ENCODE data around the gene CAB39L.

DNA sequence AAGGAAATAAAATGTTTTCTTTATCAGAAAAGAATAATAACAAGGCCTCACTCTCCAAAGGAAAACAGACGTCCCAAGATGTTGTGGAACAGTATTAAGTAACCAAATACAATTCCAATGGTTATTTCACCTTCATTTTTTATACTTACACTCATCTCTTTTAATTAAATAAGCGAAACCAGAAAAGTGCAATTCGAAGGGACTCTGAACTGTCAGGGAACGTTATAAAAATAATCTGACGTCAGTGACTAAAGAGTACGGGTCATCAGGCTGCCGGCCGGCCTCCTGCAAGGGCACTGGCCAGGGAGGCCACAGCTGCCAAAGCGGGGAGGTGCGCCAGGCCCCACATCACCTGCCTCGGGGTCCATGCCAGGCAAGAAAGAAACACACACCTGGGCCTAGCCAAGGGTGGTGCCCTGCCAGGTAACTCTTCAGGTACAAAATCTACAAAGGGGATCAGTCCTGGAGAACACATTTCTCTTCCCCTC, 134.9 kb downstream of the CAB39L start:
- TF ChIP-seq POLR2A (IDR thresholded peaks at IDR 0.05): no peak
- TF ChIP-seq, protein P1, sequence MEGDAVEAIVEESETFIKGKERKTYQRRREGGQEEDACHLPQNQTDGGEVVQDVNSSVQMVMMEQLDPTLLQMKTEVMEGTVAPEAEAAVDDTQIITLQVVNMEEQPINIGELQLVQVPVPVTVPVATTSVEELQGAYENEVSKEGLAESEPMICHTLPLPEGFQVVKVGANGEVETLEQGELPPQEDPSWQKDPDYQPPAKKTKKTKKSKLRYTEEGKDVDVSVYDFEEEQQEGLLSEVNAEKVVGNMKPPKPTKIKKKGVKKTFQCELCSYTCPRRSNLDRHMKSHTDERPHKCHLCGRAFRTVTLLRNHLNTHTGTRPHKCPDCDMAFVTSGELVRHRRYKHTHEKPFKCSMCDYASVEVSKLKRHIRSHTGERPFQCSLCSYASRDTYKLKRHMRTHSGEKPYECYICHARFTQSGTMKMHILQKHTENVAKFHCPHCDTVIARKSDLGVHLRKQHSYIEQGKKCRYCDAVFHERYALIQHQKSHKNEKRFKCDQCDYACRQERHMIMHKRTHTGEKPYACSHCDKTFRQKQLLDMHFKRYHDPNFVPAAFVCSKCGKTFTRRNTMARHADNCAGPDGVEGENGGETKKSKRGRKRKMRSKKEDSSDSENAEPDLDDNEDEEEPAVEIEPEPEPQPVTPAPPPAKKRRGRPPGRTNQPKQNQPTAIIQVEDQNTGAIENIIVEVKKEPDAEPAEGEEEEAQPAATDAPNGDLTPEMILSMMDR (IDR thresholded peaks at IDR 0.05 in 4 of 5, conservative IDR thresholded peaks at IDR 0.05 in 1 of 5): no peak
